B cell (primary cell): ENCODE measurements around the gene ZNF532. TPM values are rescaled to one million over a fixed set of nuclear protein-coding genes. Genes with fewer than 3 reads are reported as not detected.
"Not testable (repeated sequence)": the region's sequence is repeated elsewhere in the genome, so short reads cannot be mapped to it uniquely, and the experiment has no call there.

Source experiments
- ATAC-seq: fragments of 200-7000 bp; cut with Tn5 transposase; one replicate; pipeline ENCODE4 v1.10.0; 2021; ENCODE audit warnings: low read depth, mild to moderate bottlenecking, moderate number of reproducible peaks, moderate library complexity
- CTCF ChIA-PET: fragments of 350-600 bp; sonication (Branson Sonifier 250); formaldehyde crosslinking; loops from one replicate; lab custom pipeline; 2021; ENCODE audit warnings: antibody characterized with exemption, inconsistent platforms; lab: Charles Lee
- POLR2A ChIA-PET: fragments of 350-600 bp; sonication (Branson Sonifier 250); formaldehyde crosslinking; loops from one replicate; lab custom pipeline; 2021; ENCODE audit warnings: antibody characterized with exemption; lab: Charles Lee
- DNase-seq: peaks from one replicate; pipeline ENCODE4 v3.0.0; 2013
- H2AFZ ChIP-seq: 2 replicates; pipeline ENCODE4 v1.6.1; 2012; ENCODE audit warnings: mild to moderate bottlenecking, low read depth, low read length; ENCODE audit not compliant: insufficient read depth, poor library complexity, severe bottlenecking
- H3K27ac ChIP-seq, 2 donors: 1 replicate in 1 of 2; 2 replicates in 1 of 2; pipeline ENCODE4 v1.5.1; 2012 to 2013; ENCODE audit warnings: low read length in 2 of 2, mild to moderate bottlenecking in 2 of 2, moderate library complexity in 1 of 2
- H3K27me3 ChIP-seq, 4 experiments: fragments of 200-600 bp in 1 of 4; sonication (generic) in 1 of 4; replicated peaks in 1 of 4; 1 replicate in 2 of 4; 2 replicates in 2 of 4; pipeline versions ENCODE4 v1.6.1 to v1.7.0; 2013 to 2016; ENCODE audit warnings: low read length in 3 of 4, mild to moderate bottlenecking in 2 of 4, mixed read lengths in 1 of 4, moderate library complexity in 1 of 4; ENCODE audit not compliant: insufficient read depth in 4 of 4, control insufficient read depth in 3 of 4; ENCODE audit errors: control extremely low read depth in 1 of 4
- H3K36me3 ChIP-seq, 2 experiments: replicated peaks in 1 of 2; 1 replicate in 1 of 2; 2 replicates in 1 of 2; pipeline versions ENCODE4 v1.6.1 to v1.7.1; 2013; ENCODE audit warnings: low read length in 1 of 2; ENCODE audit not compliant: insufficient read depth in 2 of 2, control insufficient read depth in 1 of 2; ENCODE audit errors: control extremely low read depth in 1 of 2, extremely low read depth in 1 of 2
- H3K4me1 ChIP-seq, 2 donors: fragments of 200-600 bp in 1 of 2; sonication (generic) in 1 of 2; 1 replicate in 1 of 2; 2 replicates in 1 of 2; pipeline versions ENCODE4 v1.5.1 to v1.6.1; 2013 to 2017; ENCODE audit warnings: low read length in 2 of 2; ENCODE audit not compliant: control insufficient read depth in 2 of 2, insufficient read depth in 2 of 2
- H3K4me2 ChIP-seq: replicated peaks from 2 replicates; pipeline ENCODE3; 2012; ENCODE audit warnings: mild to moderate bottlenecking, low read depth, low read length; ENCODE audit not compliant: poor library complexity, severe bottlenecking
- H3K4me3 ChIP-seq, 5 experiments: fragments of 200-600 bp in 1 of 5; sonication (generic) in 1 of 5; 1 replicate in 3 of 5; 2 replicates in 2 of 5; pipeline versions ENCODE4 v1.5.1 to v1.7.0; 2011 to 2016; ENCODE audit warnings: low read length in 4 of 5, mild to moderate bottlenecking in 4 of 5, low read depth in 2 of 5, control low read depth in 1 of 5, moderate library complexity in 1 of 5; ENCODE audit not compliant: insufficient read depth in 1 of 5; ENCODE audit errors: control extremely low read depth in 1 of 5, extremely low read depth in 1 of 5
- H3K79me2 ChIP-seq: fragments of 200-600 bp; sonication (generic); one replicate; pipeline ENCODE4 v1.6.0; 2016; ENCODE audit warnings: low read length; ENCODE audit not compliant: control insufficient read depth, insufficient read depth
- H3K9ac ChIP-seq: fragments of 200-600 bp; sonication (generic); 2 replicates; pipeline ENCODE4 v1.6.1; 2017; ENCODE audit warnings: mild to moderate bottlenecking, low read length, moderate library complexity
- H3K9me3 ChIP-seq, 3 donors: one replicate each; pipeline versions ENCODE4 v1.6.1 to v1.7.1; 2013; ENCODE audit warnings: low read length in 2 of 3; ENCODE audit not compliant: control insufficient read depth in 2 of 3, insufficient read depth in 1 of 3; ENCODE audit errors: control extremely low read depth in 1 of 3
- H4K20me1 ChIP-seq: 2 replicates; pipeline ENCODE4 v1.6.0; 2012; ENCODE audit warnings: mild to moderate bottlenecking, low read length; ENCODE audit not compliant: insufficient read depth, control insufficient read depth, poor library complexity, severe bottlenecking
- H3K27ac Mint-ChIP-seq: one replicate; pipeline ENCODE4 v1.8.0; 2021; ENCODE audit warnings: mixed read lengths
- H3K27me3 Mint-ChIP-seq: one replicate; pipeline ENCODE4 v1.8.0; 2021; ENCODE audit warnings: mixed read lengths
- H3K4me1 Mint-ChIP-seq: one replicate; pipeline ENCODE4 v1.8.0; 2021; ENCODE audit warnings: mixed read lengths
- H3K4me3 Mint-ChIP-seq: one replicate; pipeline ENCODE4 v1.8.0; 2021; ENCODE audit warnings: mixed read lengths
- H3K9me3 Mint-ChIP-seq: one replicate; pipeline ENCODE4 v1.8.0; 2022; ENCODE audit warnings: mixed read lengths; ENCODE audit not compliant: insufficient read depth
- EZH2 ChIP-seq: IDR thresholded peaks from 2 replicates; pipeline ENCODE4 v1.6.1; 2012; ENCODE audit warnings: borderline replicate concordance, low read depth, mild to moderate bottlenecking, moderate library complexity, low read length; ENCODE audit not compliant: insufficient read depth, poor library complexity, severe bottlenecking
- WGBS: methylation state at CpG from one replicate; pipeline ENCODE4 v1.1.5; 2013; ENCODE audit warnings: missing lambda C conversion rate; ENCODE audit not compliant: insufficient coverage; 5-methylcytosine and 5-hydroxymethylcytosine counted together
- intact Hi-C: fragments of 100-400 bp; cut with micrococcal nuclease; formaldehyde crosslinking; loops from one replicate; pipeline ENCODE4 v1.10.0; 2022
- polyA plus RNA-seq: library from polyadenylated mRNA; depleted of rRNA; stranded (reverse); fragments of >200 nt; gene quantifications from 2 replicates; pipeline ENCODE4 v1.2.3, GENCODE V29; 2012
- total RNA-seq, 2 donors: library from RNA; stranded (reverse); fragments of 120-200 nt in 1 of 2; gene quantifications; 1 replicate in 1 of 2; 2 replicates in 1 of 2; pipeline versions ENCODE4 v1.2.3 to v1.2.4, GENCODE V29; 2013 to 2022
- TF ChIP-seq, protein P1 (sequence below): fragments of 200-600 bp; IDR thresholded peaks from one replicate; pipeline ENCODE4 v1.8.0; 2022; ENCODE audit warnings: antibody characterized with exemption, mild to moderate bottlenecking

Gene ZNF532
- total and polyA plus RNA-seq, 2 donors (not counting 1 experiment from before 2014, with no cell fraction given) = 58.2 to 104 TPM

DNA sequence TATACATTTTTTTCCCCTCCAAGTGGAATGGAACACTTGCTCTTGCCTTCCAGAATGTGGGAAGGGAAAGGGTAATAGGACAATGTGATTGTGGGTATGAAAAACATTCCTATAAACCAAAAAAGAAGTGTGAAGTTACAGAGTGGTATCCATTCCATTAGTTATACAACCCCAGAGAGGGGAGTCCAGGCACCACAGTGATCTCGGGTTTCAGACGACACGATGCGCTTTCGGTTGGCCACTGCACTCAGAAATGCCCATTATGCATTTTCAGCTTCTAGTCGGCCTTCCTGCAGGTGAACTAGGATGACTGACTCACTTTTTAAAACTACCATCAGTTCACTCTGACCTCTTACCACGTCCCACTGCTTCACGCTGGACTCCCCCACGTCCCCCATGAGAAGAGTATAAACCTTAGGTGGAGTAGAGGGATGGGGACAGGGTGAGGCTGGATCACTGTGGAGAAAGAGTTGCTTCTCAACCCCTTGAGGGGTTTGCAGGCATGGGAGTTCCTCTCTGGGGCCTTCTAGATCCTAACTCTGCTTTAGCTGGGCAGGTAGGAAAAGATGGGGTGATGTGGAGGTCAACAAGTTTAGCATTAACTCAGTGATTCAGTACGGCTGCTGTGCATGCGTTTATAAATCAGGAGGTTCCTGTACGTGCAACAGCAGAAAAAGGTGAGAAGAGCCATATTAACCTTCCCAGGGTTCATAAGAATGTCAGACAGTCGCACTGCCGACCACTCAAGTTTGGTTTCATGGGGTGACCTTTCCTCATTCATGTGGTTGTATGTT, 50.5 kb downstream of the ZNF532 start:
- Mint-ChIP-seq H3K4me1 (peaks cover 48% of the 10 kb centered on the region), H3K9me3 (no peaks in the 10 kb centered on the region), H3K27ac (peak overlapping the region; percentile 71), H3K4me3 (no peak overlapping the region), H3K27me3 (no peaks in the 10 kb centered on the region)
- Histone ChIP-seq H3K27me3 (no peaks in the 10 kb centered on the region), H4K20me1 (no peaks in the 10 kb centered on the region), H3K4me1 (peaks cover 30 to 41% of the 10 kb centered on the region in 2 donors), H3K9me3 (no peaks in the 10 kb centered on the region), H3K79me2 (peaks cover 65% of the 10 kb centered on the region), H3K9ac (no peak overlapping the region), H3K27ac (peak overlapping the region in 1 of 2 donors; percentile 12), H2AFZ (no peak overlapping the region), H3K4me2 (no peak overlapping the region), H3K36me3 (peaks cover 0 to 34% of the 10 kb centered on the region in 2 experiments), H3K4me3 (no peak overlapping the region)
- DNase-seq = no peak
- intact Hi-C loops = no loop called here
- TF ChIP-seq, protein P1, sequence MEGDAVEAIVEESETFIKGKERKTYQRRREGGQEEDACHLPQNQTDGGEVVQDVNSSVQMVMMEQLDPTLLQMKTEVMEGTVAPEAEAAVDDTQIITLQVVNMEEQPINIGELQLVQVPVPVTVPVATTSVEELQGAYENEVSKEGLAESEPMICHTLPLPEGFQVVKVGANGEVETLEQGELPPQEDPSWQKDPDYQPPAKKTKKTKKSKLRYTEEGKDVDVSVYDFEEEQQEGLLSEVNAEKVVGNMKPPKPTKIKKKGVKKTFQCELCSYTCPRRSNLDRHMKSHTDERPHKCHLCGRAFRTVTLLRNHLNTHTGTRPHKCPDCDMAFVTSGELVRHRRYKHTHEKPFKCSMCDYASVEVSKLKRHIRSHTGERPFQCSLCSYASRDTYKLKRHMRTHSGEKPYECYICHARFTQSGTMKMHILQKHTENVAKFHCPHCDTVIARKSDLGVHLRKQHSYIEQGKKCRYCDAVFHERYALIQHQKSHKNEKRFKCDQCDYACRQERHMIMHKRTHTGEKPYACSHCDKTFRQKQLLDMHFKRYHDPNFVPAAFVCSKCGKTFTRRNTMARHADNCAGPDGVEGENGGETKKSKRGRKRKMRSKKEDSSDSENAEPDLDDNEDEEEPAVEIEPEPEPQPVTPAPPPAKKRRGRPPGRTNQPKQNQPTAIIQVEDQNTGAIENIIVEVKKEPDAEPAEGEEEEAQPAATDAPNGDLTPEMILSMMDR = no peak
- no peak for TF ChIP-seq EZH2
- 98% methylated on average over 8 of the region's 14 CpGs for WGBS
- no peak for ATAC-seq
- ChIA-PET CTCF (interaction anchor here (1.2 kb wide), 1 partner anchor 19 kb away, joined by 3 read pairs; no protein-coding TSS in a partner anchor), POLR2A (no interaction called here)

DNA sequence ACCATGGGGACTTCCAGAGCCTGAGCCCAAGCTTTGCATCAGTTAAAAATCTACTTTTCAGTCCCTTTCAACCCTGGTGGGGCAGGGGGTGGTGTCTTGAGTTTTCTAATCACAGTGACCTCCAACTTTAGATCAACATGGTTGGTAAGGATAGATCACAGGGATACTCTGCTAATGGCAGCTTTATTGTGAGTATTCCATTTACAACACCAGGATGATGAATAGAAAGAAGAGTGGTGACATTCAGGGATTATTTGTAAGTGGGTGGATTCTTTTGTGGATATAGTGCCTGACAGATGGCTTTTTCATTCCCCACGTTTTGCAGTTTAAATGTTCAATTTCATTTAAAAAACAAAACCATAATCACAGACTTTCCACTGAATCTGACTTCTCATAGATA, 51.3 kb downstream of the ZNF532 start:
- CTCF ChIA-PET = interaction anchor here (1.2 kb wide), 1 partner anchor 18 kb away, joined by 3 read pairs; no protein-coding TSS in a partner anchor
- no peak overlapping the region for H3K4me3 Mint-ChIP-seq
- Histone ChIP-seq H3K4me2 (no peak overlapping the region), H3K79me2 (peaks cover 63% of the 10 kb centered on the region), H3K27ac (peak overlapping the region in 1 of 2 donors; percentile 12), H3K9me3 (no peaks in the 10 kb centered on the region), H3K27me3 (no peaks in the 10 kb centered on the region), H4K20me1 (no peaks in the 10 kb centered on the region), H3K9ac (no peak overlapping the region), H3K4me3 (no peak overlapping the region), H3K4me1 (peaks cover 29 to 38% of the 10 kb centered on the region in 2 donors), H3K36me3 (peaks cover 0 to 34% of the 10 kb centered on the region in 2 experiments), H2AFZ (no peak overlapping the region)
- H3K9me3 Mint-ChIP-seq = no peaks in the 10 kb centered on the region
- no peaks in the 10 kb centered on the region for H3K27me3 Mint-ChIP-seq
- H3K27ac Mint-ChIP-seq = peak overlapping the region; percentile 71
- no peak for ATAC-seq
- no peak for DNase-seq
- no CpG with 5 or more reads among the region's 1 CpG for WGBS
- intact Hi-C loops = no loop called here
- peaks cover 42% of the 10 kb centered on the region for H3K4me1 Mint-ChIP-seq
- POLR2A ChIA-PET = no interaction called here
- TF ChIP-seq, protein P1 = no peak
- no peak for TF ChIP-seq EZH2

DNA sequence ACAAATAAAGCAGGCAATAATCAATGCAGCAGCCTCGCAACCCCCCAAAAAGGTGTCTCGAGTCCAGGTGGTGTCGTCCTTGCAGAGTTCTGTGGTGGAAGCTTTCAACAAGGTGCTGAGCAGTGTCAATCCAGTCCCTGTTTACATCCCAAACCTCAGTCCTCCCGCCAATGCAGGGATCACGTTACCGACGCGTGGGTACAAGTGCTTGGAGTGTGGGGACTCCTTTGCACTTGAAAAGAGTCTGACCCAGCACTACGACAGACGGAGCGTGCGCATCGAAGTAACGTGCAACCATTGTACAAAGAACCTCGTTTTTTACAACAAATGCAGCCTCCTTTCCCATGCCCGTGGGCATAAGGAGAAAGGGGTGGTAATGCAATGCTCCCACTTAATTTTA, 55.3 kb downstream of the ZNF532 start:
- CTCF ChIA-PET = not testable (repeated sequence)
- POLR2A ChIA-PET = interaction anchor here (0.5 kb wide), 1 partner anchor 53 kb away, joined by 3 read pairs; no protein-coding TSS in a partner anchor

More for the DNA sequence above, 55.3 kb downstream of the ZNF532 start:
- H3K9ac ChIP-seq, H3K4me3 Mint-ChIP-seq, H3K27me3 ChIP-seq, H2AFZ ChIP-seq, H3K9me3 ChIP-seq, DNase-seq, H3K4me1 ChIP-seq, H3K9me3 Mint-ChIP-seq, H3K27ac ChIP-seq, H3K27me3 Mint-ChIP-seq, ATAC-seq, intact Hi-C loops, H3K4me3 ChIP-seq, H3K4me2 ChIP-seq, H4K20me1 ChIP-seq, H3K27ac Mint-ChIP-seq: not testable (repeated sequence)
- Histone ChIP-seq H3K36me3 (peaks cover 0 to 36% of the 10 kb centered on the region in 2 experiments), H3K79me2 (peaks cover 62% of the 10 kb centered on the region)
- H3K4me1 Mint-ChIP-seq = peaks cover 11% of the 10 kb centered on the region
- 97% methylated on average over 10 of the region's 16 CpGs for WGBS
